Natural killer cell treated with Interleukin-12 subunit alpha and Interleukin-12 subunit beta and Interleukin-15 and Interleukin-18, amount 100 ng/mL, for 72 hours (primary cell): Measurements from ENCODE around the gene ENTREP1. TPM values are rescaled to one million over a fixed set of nuclear protein-coding genes. Genes with fewer than 3 reads are reported as not detected.
"Not testable (repeated sequence)": the region's sequence is repeated elsewhere in the genome, so short reads cannot be mapped to it uniquely, and the experiment has no call there.

Experiments
- ATAC-seq, 2 donors: fragments of 150-1000 bp; cut with Tn5 transposase in 1 of 2; sonication (Bioruptor Pico), chemical (Tn5 transposase) in 1 of 2; 2 replicates each; pipeline ENCODE4 v1.10.0; 2021
- DNase-seq: peaks from one replicate; pipeline ENCODE4 v3.0.0; 2022; ENCODE audit warnings: low spot score
- H3K27ac Mint-ChIP-seq, 2 donors: 1 replicate in 1 of 2; 2 replicates in 1 of 2; pipeline ENCODE4 v1.8.0; 2022; ENCODE audit warnings: mixed read lengths in 2 of 2, mild to moderate bottlenecking in 1 of 2, moderate library complexity in 1 of 2
- H3K27me3 Mint-ChIP-seq, 2 donors: 1 replicate in 1 of 2; 2 replicates in 1 of 2; pipeline ENCODE4 v1.8.0; 2022; ENCODE audit warnings: mixed read lengths in 2 of 2
- H3K36me3 Mint-ChIP-seq: one replicate; pipeline ENCODE4 v1.8.0; 2022; ENCODE audit warnings: mixed read lengths
- H3K4me1 Mint-ChIP-seq, 2 donors: 1 replicate in 1 of 2; 2 replicates in 1 of 2; pipeline ENCODE4 v1.8.0; 2022; ENCODE audit warnings: low read depth in 2 of 2, mixed read lengths in 2 of 2, mild to moderate bottlenecking in 1 of 2
- H3K4me3 Mint-ChIP-seq: one replicate; pipeline ENCODE4 v1.8.0; 2022; ENCODE audit warnings: mixed read lengths
- H3K9me3 Mint-ChIP-seq: 2 replicates; pipeline ENCODE4 v1.8.0; 2022; ENCODE audit warnings: mixed read lengths
- total RNA-seq, 2 donors: library from RNA; stranded (reverse); gene quantifications; one replicate each; pipeline ENCODE4 v1.2.3, GENCODE V29; 2022

ENTREP1 gene
- not detected for total RNA-seq

GRCh38 chr9:69324549-69325401 lies at the start of gene ENTREP1:
ENTREP1 (plus strand) TSS chr9:69325215; CDS start chr9:69325310, 95 bp downstream.
- H3K27ac Mint-ChIP-seq = no peak within 1 kb of the TSS
- H3K36me3 Mint-ChIP-seq = no peaks in the 10 kb centered on the region
- no peaks in the 10 kb centered on the region for H3K9me3 Mint-ChIP-seq
- no peak for DNase-seq
- ATAC-seq = peak; percentile 41 to 72
- peaks cover 29 to 32% of the 10 kb centered on the region in 2 donors for H3K27me3 Mint-ChIP-seq
- H3K4me3 Mint-ChIP-seq = no peak within 1 kb of the TSS
- peaks cover 0 to 2% of the 10 kb centered on the region in 2 donors for H3K4me1 Mint-ChIP-seq

- peaks cover 6 to 14% of the 10 kb centered on the region in 2 donors for H3K27me3 Mint-ChIP-seq
- no peaks in the 10 kb centered on the region for H3K36me3 Mint-ChIP-seq
- H3K4me1 Mint-ChIP-seq = no peaks in the 10 kb centered on the region
- ATAC-seq (no peak), DNase-seq (no peak)
- no peak overlapping the region for H3K4me3 Mint-ChIP-seq
- no peak overlapping the region for H3K27ac Mint-ChIP-seq
- peaks cover 10% of the 10 kb centered on the region for H3K9me3 Mint-ChIP-seq
Observed at GRCh38 chr9:69276775-69277174, 48.2 kb upstream of the ENTREP1 start.

GRCh38 chr9:69279084-69279731 lies 45.8 kb upstream of the ENTREP1 start:
- ATAC-seq = peak in 1 of 2 donors; percentile 61
- Mint-ChIP-seq H3K4me3 (no peak overlapping the region), H3K9me3 (peaks cover 10% of the 10 kb centered on the region), H3K27me3 (peaks cover 6 to 25% of the 10 kb centered on the region in 2 donors), H3K27ac (no peak overlapping the region), H3K4me1 (no peaks in the 10 kb centered on the region), H3K36me3 (no peaks in the 10 kb centered on the region)
- DNase-seq = no peak

GRCh38 chr9:69279733-69280132 lies 45.3 kb upstream of the ENTREP1 start:
- ATAC-seq = no peak
- Mint-ChIP-seq H3K4me1 (no peaks in the 10 kb centered on the region), H3K36me3 (no peaks in the 10 kb centered on the region), H3K9me3 (peaks cover 10% of the 10 kb centered on the region), H3K4me3 (no peak overlapping the region), H3K27me3 (peaks cover 7 to 30% of the 10 kb centered on the region in 2 donors), H3K27ac (no peak overlapping the region)
- no peak for DNase-seq

- Mint-ChIP-seq H3K27me3 (peaks cover 15 to 42% of the 10 kb centered on the region in 2 donors), H3K4me1 (no peaks in the 10 kb centered on the region), H3K36me3 (no peaks in the 10 kb centered on the region), H3K27ac (no peak overlapping the region), H3K9me3 (no peaks in the 10 kb centered on the region), H3K4me3 (no peak overlapping the region)
- ATAC-seq (no peak), DNase-seq (no peak)
Observed at GRCh38 chr9:69283003-69283402, 42.0 kb upstream of the ENTREP1 start.

- no peak for ATAC-seq
Observed at GRCh38 chr9:69292078-69292477, 32.9 kb upstream of the ENTREP1 start.

GRCh38 chr9:69293156-69293555 lies 31.9 kb upstream of the ENTREP1 start:
- Mint-ChIP-seq H3K36me3 (no peaks in the 10 kb centered on the region), H3K9me3 (no peaks in the 10 kb centered on the region), H3K27ac (no peak overlapping the region), H3K4me3 (no peak overlapping the region), H3K4me1 (no peaks in the 10 kb centered on the region), H3K27me3 (peaks cover 3 to 15% of the 10 kb centered on the region in 2 donors)
- DNase-seq (no peak), ATAC-seq (no peak)

More at GRCh38 chr9:69292078-69292477, 32.9 kb upstream of the ENTREP1 start:
- Mint-ChIP-seq H3K27me3 (peaks cover 6 to 15% of the 10 kb centered on the region in 2 donors), H3K4me1 (no peaks in the 10 kb centered on the region), H3K36me3 (no peaks in the 10 kb centered on the region), H3K4me3 (no peak overlapping the region), H3K27ac (no peak overlapping the region), H3K9me3 (no peaks in the 10 kb centered on the region)
- DNase-seq = no peak

GRCh38 chr9:69295872-69296552 lies 29.0 kb upstream of the ENTREP1 start:
- ATAC-seq = no peak
- H3K9me3 Mint-ChIP-seq = no peaks in the 10 kb centered on the region
- H3K27me3 Mint-ChIP-seq = peaks cover 4 to 22% of the 10 kb centered on the region in 2 donors
- H3K36me3 Mint-ChIP-seq = no peaks in the 10 kb centered on the region
- no peaks in the 10 kb centered on the region for H3K4me1 Mint-ChIP-seq
- no peak overlapping the region for H3K27ac Mint-ChIP-seq
- no peak overlapping the region for H3K4me3 Mint-ChIP-seq
- DNase-seq = no peak

GRCh38 chr9:69297300-69297980 lies 27.6 kb upstream of the ENTREP1 start:
- no peak for ATAC-seq
- Mint-ChIP-seq H3K9me3 (no peaks in the 10 kb centered on the region), H3K27ac (no peak overlapping the region), H3K4me1 (no peaks in the 10 kb centered on the region), H3K4me3 (no peak overlapping the region), H3K27me3 (peaks cover 4 to 22% of the 10 kb centered on the region in 2 donors), H3K36me3 (no peaks in the 10 kb centered on the region)
- no peak for DNase-seq

- H3K27me3 Mint-ChIP-seq = peaks cover 4 to 32% of the 10 kb centered on the region in 2 donors
- ATAC-seq (no peak), DNase-seq (no peak)
- no peaks in the 10 kb centered on the region for H3K36me3 Mint-ChIP-seq
- no peak overlapping the region for H3K4me3 Mint-ChIP-seq
- H3K9me3 Mint-ChIP-seq = no peaks in the 10 kb centered on the region
- H3K4me1 Mint-ChIP-seq = no peaks in the 10 kb centered on the region
- no peak overlapping the region for H3K27ac Mint-ChIP-seq
Observed at GRCh38 chr9:69299315-69299714, 25.7 kb upstream of the ENTREP1 start.

GRCh38 chr9:69299826-69300225 lies 25.2 kb upstream of the ENTREP1 start:
- no peak overlapping the region for H3K4me3 Mint-ChIP-seq
- DNase-seq (no peak), ATAC-seq (no peak)
- peaks cover 4 to 29% of the 10 kb centered on the region in 2 donors for H3K27me3 Mint-ChIP-seq
- H3K9me3 Mint-ChIP-seq = no peaks in the 10 kb centered on the region
- H3K4me1 Mint-ChIP-seq = no peaks in the 10 kb centered on the region
- H3K27ac Mint-ChIP-seq = no peak overlapping the region
- no peaks in the 10 kb centered on the region for H3K36me3 Mint-ChIP-seq

GRCh38 chr9:69303331-69303730 lies 21.7 kb upstream of the ENTREP1 start:
- ATAC-seq = no peak
- no peaks in the 10 kb centered on the region for H3K4me1 Mint-ChIP-seq
- peaks cover 7 to 17% of the 10 kb centered on the region in 2 donors for H3K27me3 Mint-ChIP-seq
- H3K27ac Mint-ChIP-seq = no peak overlapping the region
- no peaks in the 10 kb centered on the region for H3K36me3 Mint-ChIP-seq
- DNase-seq = no peak
- H3K4me3 Mint-ChIP-seq = no peak overlapping the region
- H3K9me3 Mint-ChIP-seq = peaks cover 3% of the 10 kb centered on the region

- not testable (repeated sequence) for DNase-seq, H3K27ac Mint-ChIP-seq, H3K4me3 Mint-ChIP-seq, H3K9me3 Mint-ChIP-seq, H3K4me1 Mint-ChIP-seq, ATAC-seq, H3K36me3 Mint-ChIP-seq
- H3K27me3 Mint-ChIP-seq = peaks cover 4 to 23% of the 10 kb centered on the region in 2 donors
Observed at GRCh38 chr9:69306895-69307445, 18.0 kb upstream of the ENTREP1 start.
